ENCODE data around the gene DENND5B.

GRCh38 chr12:31355747-31356107 lies 235.2 kb downstream of the DENND5B start:
- TF ChIP-seq, protein P1, sequence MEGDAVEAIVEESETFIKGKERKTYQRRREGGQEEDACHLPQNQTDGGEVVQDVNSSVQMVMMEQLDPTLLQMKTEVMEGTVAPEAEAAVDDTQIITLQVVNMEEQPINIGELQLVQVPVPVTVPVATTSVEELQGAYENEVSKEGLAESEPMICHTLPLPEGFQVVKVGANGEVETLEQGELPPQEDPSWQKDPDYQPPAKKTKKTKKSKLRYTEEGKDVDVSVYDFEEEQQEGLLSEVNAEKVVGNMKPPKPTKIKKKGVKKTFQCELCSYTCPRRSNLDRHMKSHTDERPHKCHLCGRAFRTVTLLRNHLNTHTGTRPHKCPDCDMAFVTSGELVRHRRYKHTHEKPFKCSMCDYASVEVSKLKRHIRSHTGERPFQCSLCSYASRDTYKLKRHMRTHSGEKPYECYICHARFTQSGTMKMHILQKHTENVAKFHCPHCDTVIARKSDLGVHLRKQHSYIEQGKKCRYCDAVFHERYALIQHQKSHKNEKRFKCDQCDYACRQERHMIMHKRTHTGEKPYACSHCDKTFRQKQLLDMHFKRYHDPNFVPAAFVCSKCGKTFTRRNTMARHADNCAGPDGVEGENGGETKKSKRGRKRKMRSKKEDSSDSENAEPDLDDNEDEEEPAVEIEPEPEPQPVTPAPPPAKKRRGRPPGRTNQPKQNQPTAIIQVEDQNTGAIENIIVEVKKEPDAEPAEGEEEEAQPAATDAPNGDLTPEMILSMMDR (conservative IDR thresholded peaks at IDR 0.05; ENCODE audit: low read depth, low read length): no peak
- TF ChIP-seq, protein P2, sequence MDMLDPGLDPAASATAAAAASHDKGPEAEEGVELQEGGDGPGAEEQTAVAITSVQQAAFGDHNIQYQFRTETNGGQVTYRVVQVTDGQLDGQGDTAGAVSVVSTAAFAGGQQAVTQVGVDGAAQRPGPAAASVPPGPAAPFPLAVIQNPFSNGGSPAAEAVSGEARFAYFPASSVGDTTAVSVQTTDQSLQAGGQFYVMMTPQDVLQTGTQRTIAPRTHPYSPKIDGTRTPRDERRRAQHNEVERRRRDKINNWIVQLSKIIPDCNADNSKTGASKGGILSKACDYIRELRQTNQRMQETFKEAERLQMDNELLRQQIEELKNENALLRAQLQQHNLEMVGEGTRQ (IDR thresholded peaks at IDR 0.05; ENCODE audit: low read depth, low read length): no peak
- TF ChIP-seq RAD21 (IDR thresholded peaks at IDR 0.05; ENCODE audit: low read length) (no peak), RFX5 (IDR thresholded peaks at IDR 0.05; ENCODE audit: low read depth, low read length) (no peak), POLR2A (IDR thresholded peaks at IDR 0.05; ENCODE audit: low read depth, low read length) (no peak), NFE2L2 (IDR thresholded peaks at IDR 0.05; ENCODE audit: low read depth, low read length) (no peak), SMC3 (IDR thresholded peaks at IDR 0.05; ENCODE audit: low read depth, low read length) (no peak), CEBPB (IDR thresholded peaks at IDR 0.05; ENCODE audit: low read depth, low read length) (no peak), MAFK (IDR thresholded peaks at IDR 0.05; ENCODE audit: low read depth, low read length) (no peak), BHLHE40 (IDR thresholded peaks at IDR 0.05; ENCODE audit: low read depth, low read length) (no peak), MAZ (IDR thresholded peaks at IDR 0.05; ENCODE audit: borderline replicate concordance, low read depth, low read length) (no peak), CHD1 (IDR thresholded peaks at IDR 0.05; ENCODE audit: low read depth, low read length) (no peak)

Measured in IMR-90 (cell line).